ENCODE results near the gene TMEM187.

Gene TMEM187

DNA sequence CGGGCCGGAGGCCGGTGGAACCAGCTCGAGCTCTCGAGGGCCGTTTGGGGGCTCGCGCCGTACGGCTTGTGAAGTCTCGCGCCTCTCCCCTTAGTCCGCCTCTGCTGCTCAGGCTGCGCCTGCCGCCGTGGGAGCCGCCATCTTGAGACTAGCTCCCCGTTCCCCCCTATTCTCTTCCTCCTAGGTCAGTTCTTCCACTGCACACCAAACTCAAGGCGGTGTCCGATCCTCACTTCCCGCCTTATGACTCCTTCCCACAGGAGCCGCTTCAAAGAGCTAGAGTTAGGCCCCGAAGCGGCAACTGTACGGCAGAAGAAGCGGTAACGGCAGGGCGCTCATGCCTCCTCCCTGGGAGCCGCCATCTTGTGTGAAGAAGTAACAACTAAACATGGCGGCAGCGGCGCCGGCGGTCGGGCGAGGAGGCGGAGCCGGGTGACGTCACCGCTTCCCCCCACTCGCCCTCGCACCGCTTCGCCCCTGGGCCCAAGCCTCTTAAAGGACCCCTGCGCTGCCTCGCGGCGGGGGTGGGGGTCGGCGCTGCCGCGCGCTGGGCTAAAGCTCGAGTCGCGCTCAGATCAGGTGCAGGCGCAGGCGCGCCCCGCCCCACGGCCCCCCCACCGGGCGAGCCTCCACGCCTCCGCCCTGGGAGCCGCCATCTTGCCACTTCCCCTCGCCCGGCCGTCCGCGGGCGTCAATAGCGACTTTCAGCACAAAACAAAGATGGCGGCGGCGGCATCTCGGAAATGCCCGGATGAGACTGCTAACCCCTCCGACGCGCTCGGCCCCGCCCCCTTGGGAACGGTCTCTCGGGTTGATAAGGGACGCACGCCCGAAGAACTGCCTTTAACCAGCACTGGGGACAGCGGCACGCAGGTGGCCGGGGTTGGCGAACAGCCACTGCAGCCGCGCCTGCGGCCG lies 845 bp upstream of the TMEM187 start, which contains the start of gene HCFC1:
HCFC1 (minus strand) TSS at position 369 of the 918 bp plus-strand sequence. CDS start 978 bp downstream, outside the sequence.
- Histone ChIP-seq H3K79me2 (ENCODE audit: insufficient read depth, low read length) (peaks cover 73% of the 10 kb centered on the region), H3K9me3 (ENCODE audit: insufficient read depth, low read length, severe bottlenecking) (no peaks in the 10 kb centered on the region), H3K4me1 (ENCODE audit: insufficient read depth, low read length) (peaks cover 41% of the 10 kb centered on the region), H3K4me2 (ENCODE audit: insufficient read depth, low read length) (peak within 1 kb of the TSS; percentile 73), H3K36me3 (ENCODE audit: insufficient read depth, low read length) (peaks cover 30% of the 10 kb centered on the region), H3K9ac (ENCODE audit: low read depth, low read length) (peak within 1 kb of the TSS; percentile 99), H3K27ac (ENCODE audit: low read length) (peak within 1 kb of the TSS; percentile 100), H3K27me3 (ENCODE audit: insufficient read depth, low read length, poor library complexity) (no peaks in the 10 kb centered on the region), H3K4me3 (ENCODE audit: low read depth in 1 of 2, low read length in 2 of 2) (peak within 1 kb of the TSS; percentile 58 to 90), H4K20me1 (ENCODE audit: insufficient read depth, low read length) (peaks cover 31% of the 10 kb centered on the region), H2AFZ (ENCODE audit: low read depth, low read length) (peak within 1 kb of the TSS; percentile 74)
- DNase-seq (peak; percentile 92), ATAC-seq (ENCODE audit: insufficient read depth, low read depth) (peak; percentile 38)
- TF ChIP-seq, protein P1, sequence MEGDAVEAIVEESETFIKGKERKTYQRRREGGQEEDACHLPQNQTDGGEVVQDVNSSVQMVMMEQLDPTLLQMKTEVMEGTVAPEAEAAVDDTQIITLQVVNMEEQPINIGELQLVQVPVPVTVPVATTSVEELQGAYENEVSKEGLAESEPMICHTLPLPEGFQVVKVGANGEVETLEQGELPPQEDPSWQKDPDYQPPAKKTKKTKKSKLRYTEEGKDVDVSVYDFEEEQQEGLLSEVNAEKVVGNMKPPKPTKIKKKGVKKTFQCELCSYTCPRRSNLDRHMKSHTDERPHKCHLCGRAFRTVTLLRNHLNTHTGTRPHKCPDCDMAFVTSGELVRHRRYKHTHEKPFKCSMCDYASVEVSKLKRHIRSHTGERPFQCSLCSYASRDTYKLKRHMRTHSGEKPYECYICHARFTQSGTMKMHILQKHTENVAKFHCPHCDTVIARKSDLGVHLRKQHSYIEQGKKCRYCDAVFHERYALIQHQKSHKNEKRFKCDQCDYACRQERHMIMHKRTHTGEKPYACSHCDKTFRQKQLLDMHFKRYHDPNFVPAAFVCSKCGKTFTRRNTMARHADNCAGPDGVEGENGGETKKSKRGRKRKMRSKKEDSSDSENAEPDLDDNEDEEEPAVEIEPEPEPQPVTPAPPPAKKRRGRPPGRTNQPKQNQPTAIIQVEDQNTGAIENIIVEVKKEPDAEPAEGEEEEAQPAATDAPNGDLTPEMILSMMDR (IDR thresholded peaks at IDR 0.05; ENCODE audit: borderline replicate concordance, extremely low read depth, low read length, poor library complexity, severe bottlenecking): no peak
- TF ChIP-seq EZH2 (IDR thresholded peaks at IDR 0.05; ENCODE audit: borderline replicate concordance, low read depth, low read length, severe bottlenecking): no peak

DNA sequence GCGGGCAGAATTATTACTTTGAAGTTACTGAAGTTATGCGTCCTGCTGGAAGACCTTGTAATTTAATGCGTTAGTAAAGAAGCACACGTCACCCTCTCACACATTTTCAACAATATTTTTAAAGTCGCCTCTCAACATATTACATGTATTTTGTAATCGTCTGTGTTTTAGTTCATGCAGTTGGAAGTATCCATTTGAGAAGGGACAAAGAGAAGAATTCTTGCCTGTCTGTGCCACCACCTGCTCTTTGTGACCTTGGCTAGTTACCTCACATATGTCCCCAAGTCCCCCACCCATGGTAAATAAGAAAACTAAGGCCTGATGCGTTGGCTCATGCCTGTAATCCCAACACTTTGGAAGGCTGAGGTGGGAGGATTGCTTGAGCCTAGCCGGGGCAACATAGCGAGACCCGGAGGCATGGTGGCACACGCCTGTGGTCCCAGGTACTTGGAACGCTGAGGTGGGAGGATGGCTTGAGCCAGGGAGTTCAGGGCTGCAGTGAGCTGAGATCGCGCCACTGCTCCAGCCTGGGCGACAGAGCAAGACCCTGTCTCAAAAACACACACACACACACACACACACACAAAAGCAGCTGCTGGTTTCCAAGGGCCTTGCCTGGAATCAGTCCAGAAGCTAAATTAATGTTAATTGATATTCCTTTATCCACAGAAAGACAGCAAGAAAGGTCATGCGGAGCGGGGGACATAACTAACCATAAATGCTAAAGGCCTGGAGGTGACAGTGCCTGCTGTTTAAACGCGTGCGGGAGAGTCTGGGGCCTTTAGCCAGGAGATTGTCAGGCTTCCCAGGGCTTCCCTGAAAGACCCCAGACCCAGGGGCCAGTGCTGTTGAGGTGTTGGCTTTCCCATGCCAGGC lies 811 bp downstream of the TMEM187 start:
- ATAC-seq (ENCODE audit: insufficient read depth, low read depth) (no peak), DNase-seq (peak; percentile 32)
- Histone ChIP-seq H3K4me2 (ENCODE audit: insufficient read depth, low read length) (peak overlapping the region; percentile 73), H4K20me1 (ENCODE audit: insufficient read depth, low read length) (peaks cover 15% of the 10 kb centered on the region), H2AFZ (ENCODE audit: low read depth, low read length) (peak overlapping the region; percentile 31), H3K9ac (ENCODE audit: low read depth, low read length) (peak overlapping the region; percentile 99), H3K4me3 (ENCODE audit: low read depth in 1 of 2, low read length in 2 of 2) (peak overlapping the region; percentile 55 to 90; a peak in 3 of 4 replicates), H3K36me3 (ENCODE audit: insufficient read depth, low read length) (peaks cover 13% of the 10 kb centered on the region), H3K79me2 (ENCODE audit: insufficient read depth, low read length) (peaks cover 56% of the 10 kb centered on the region), H3K9me3 (ENCODE audit: insufficient read depth, low read length, severe bottlenecking) (no peaks in the 10 kb centered on the region), H3K27ac (ENCODE audit: low read length) (peak overlapping the region; percentile 100), H3K27me3 (ENCODE audit: insufficient read depth, low read length, poor library complexity) (no peaks in the 10 kb centered on the region), H3K4me1 (ENCODE audit: insufficient read depth, low read length) (peaks cover 24% of the 10 kb centered on the region)
- no peak for TF ChIP-seq EZH2 (IDR thresholded peaks at IDR 0.05; ENCODE audit: borderline replicate concordance, low read depth, low read length, severe bottlenecking)
- TF ChIP-seq, protein P1 (IDR thresholded peaks at IDR 0.05; ENCODE audit: borderline replicate concordance, extremely low read depth, low read length, poor library complexity, severe bottlenecking): no peak

DNA sequence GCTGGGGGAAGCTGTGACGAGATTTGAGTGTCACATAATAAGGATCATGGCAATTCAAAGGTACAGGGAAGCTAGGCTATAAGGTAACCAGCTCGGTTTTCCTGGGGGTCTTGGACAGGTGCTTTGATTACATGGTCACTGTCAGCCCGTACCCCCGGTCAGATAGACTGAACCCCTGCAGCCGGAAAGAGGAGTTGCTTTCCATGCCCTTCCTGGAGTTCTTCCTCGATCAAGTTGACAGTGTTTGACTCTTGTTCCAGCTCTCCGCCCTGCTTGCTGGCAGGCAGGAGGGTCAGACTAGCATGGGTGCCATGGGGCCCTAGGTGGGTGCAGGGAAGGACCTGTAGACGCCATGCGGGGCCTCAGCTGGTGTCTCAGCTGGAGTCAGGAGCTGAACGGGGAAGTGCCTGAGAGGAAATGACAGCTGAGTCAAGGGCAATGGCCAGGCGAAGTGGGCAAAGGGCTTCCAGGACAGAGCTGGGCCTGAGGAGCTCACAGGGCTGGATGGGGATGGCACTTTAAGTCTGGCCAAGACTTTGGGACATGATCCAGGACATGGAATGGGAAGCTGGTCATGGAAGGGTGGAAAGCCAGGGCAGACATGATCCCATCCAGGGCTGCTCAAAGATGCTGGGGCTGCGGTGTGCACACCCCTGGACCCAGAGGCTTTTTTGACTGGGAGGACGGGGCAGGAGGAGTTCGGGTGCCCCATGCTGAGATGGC lies 1.6 kb downstream of the TMEM187 start:
- no peak for ATAC-seq (ENCODE audit: insufficient read depth, low read depth)
- Histone ChIP-seq H3K4me2 (ENCODE audit: insufficient read depth, low read length) (peak overlapping the region; percentile 73), H2AFZ (ENCODE audit: low read depth, low read length) (peak overlapping the region; percentile 31; the same call in 1 of the 2 replicates), H3K79me2 (ENCODE audit: insufficient read depth, low read length) (peaks cover 48% of the 10 kb centered on the region), H3K36me3 (ENCODE audit: insufficient read depth, low read length) (peaks cover 8% of the 10 kb centered on the region; the same call in 1 of the 2 replicates), H4K20me1 (ENCODE audit: insufficient read depth, low read length) (peaks cover 7% of the 10 kb centered on the region), H3K9me3 (ENCODE audit: insufficient read depth, low read length, severe bottlenecking) (no peaks in the 10 kb centered on the region), H3K9ac (ENCODE audit: low read depth, low read length) (peak overlapping the region; percentile 99), H3K4me3 (ENCODE audit: low read depth in 1 of 2, low read length in 2 of 2) (peak overlapping the region in 1 of 2 experiments; percentile 90; a peak in 2 of 4 replicates), H3K4me1 (ENCODE audit: insufficient read depth, low read length) (peaks cover 19% of the 10 kb centered on the region), H3K27ac (ENCODE audit: low read length) (peak overlapping the region; percentile 100), H3K27me3 (ENCODE audit: insufficient read depth, low read length, poor library complexity) (no peaks in the 10 kb centered on the region)
- TF ChIP-seq, protein P1 (IDR thresholded peaks at IDR 0.05; ENCODE audit: borderline replicate concordance, extremely low read depth, low read length, poor library complexity, severe bottlenecking): no peak
- TF ChIP-seq EZH2 (IDR thresholded peaks at IDR 0.05; ENCODE audit: borderline replicate concordance, low read depth, low read length, severe bottlenecking): no peak
- no peak for DNase-seq

Data from DND-41 (cell line).